Natural killer cell (primary cell): Measurements from ENCODE around the gene MON2. TPM values are rescaled to one million over a fixed set of nuclear protein-coding genes. Genes with fewer than 3 reads are reported as not detected.
A peak's percentile ranks its signal among the peaks of the same experiment; 100 is the strongest.

Source experiments
- ATAC-seq, 3 donors: fragments of 150-1000 bp in 2 of 3; fragments of 200-7000 bp in 1 of 3; cut with Tn5 transposase; 1 replicate in 1 of 3; 2 replicates in 2 of 3; pipeline ENCODE4 v1.10.0; 2021; ENCODE audit warnings: mild to moderate bottlenecking in 2 of 3, moderate library complexity in 2 of 3
- DNase-seq, 2 donors: peaks; one replicate each; pipeline versions ENCODE4 v3.0.0 to v3.0.0-alpha.2; 2013 to 2021; ENCODE audit warnings: mixed read lengths in 1 of 2
- H3K27ac ChIP-seq: one replicate; pipeline ENCODE4 v1.5.1; 2013; ENCODE audit warnings: mild to moderate bottlenecking, low read length
- H3K27me3 ChIP-seq: one replicate; pipeline ENCODE4 v1.6.1; 2013; ENCODE audit warnings: low read length; ENCODE audit not compliant: control insufficient read depth, insufficient read depth
- H3K36me3 ChIP-seq: one replicate; pipeline ENCODE4 v1.6.1; 2013; ENCODE audit warnings: low read length; ENCODE audit not compliant: control insufficient read depth, insufficient read depth
- H3K4me1 ChIP-seq: one replicate; pipeline ENCODE4 v1.6.1; 2013; ENCODE audit warnings: low read length; ENCODE audit not compliant: control insufficient read depth, insufficient read depth
- H3K4me3 ChIP-seq: one replicate; pipeline ENCODE4 v1.5.1; 2013; ENCODE audit warnings: low read length
- H3K9me3 ChIP-seq: one replicate; pipeline ENCODE4 v1.6.1; 2013; ENCODE audit warnings: low read length; ENCODE audit not compliant: control insufficient read depth, insufficient read depth
- H3K27ac Mint-ChIP-seq, 2 donors: one replicate each; pipeline ENCODE4 v1.8.0; 2022; ENCODE audit warnings: mild to moderate bottlenecking in 2 of 2, mixed read lengths in 2 of 2, moderate library complexity in 1 of 2
- H3K27me3 Mint-ChIP-seq, 2 donors: one replicate each; pipeline ENCODE4 v1.8.0; 2022; ENCODE audit warnings: low read depth in 2 of 2, mixed read lengths in 2 of 2
- H3K36me3 Mint-ChIP-seq: one replicate; pipeline ENCODE4 v1.8.0; 2022; ENCODE audit warnings: mixed read lengths
- H3K4me1 Mint-ChIP-seq, 2 donors: one replicate each; pipeline ENCODE4 v1.8.0; 2022; ENCODE audit warnings: mixed read lengths in 2 of 2
- H3K4me3 Mint-ChIP-seq: one replicate; pipeline ENCODE4 v1.8.0; 2022; ENCODE audit warnings: mild to moderate bottlenecking, moderate library complexity, mixed read lengths
- H3K9me3 Mint-ChIP-seq, 2 donors: one replicate each; pipeline ENCODE4 v1.8.0; 2022; ENCODE audit warnings: mixed read lengths in 2 of 2
- CTCF ChIP-seq: fragments of 200-600 bp; IDR thresholded peaks from one replicate; pipeline ENCODE4 v1.8.0; 2022; ENCODE audit warnings: antibody characterized with exemption
- WGBS: methylation state at CpG from one replicate; pipeline ENCODE4 v1.1.7; 2013; ENCODE audit warnings: missing lambda C conversion rate; ENCODE audit not compliant: insufficient coverage; 5-methylcytosine and 5-hydroxymethylcytosine counted together
- intact Hi-C: fragments of 100-400 bp; cut with micrococcal nuclease; formaldehyde crosslinking; loops from one replicate; pipeline ENCODE4 v1.14.2; 2022
- total RNA-seq, 4 donors: library from RNA; stranded (reverse); fragments of 120-200 nt in 1 of 4; gene quantifications; one replicate each; pipeline versions ENCODE4 v1.2.3 to v1.2.4, GENCODE V29; 2013 to 2022

Gene MON2
- total RNA-seq, 3 donors from 2014 or later (not counting 1 experiment from before 2014, with no cell fraction given): 80.0 to 100 (median 86.7) TPM

- H3K4me1 Mint-ChIP-seq: no peaks in the 10 kb centered on the region
- no peak overlapping the region for H3K27ac Mint-ChIP-seq
- Histone ChIP-seq H3K9me3 (no peaks in the 10 kb centered on the region), H3K36me3 (peaks cover 11% of the 10 kb centered on the region), H3K27ac (no peak overlapping the region), H3K4me3 (no peak overlapping the region), H3K4me1 (no peaks in the 10 kb centered on the region), H3K27me3 (no peaks in the 10 kb centered on the region)
- no CpG with 5 or more reads among the region's 2 CpGs for WGBS
- no peaks in the 10 kb centered on the region for H3K27me3 Mint-ChIP-seq
- DNase-seq: no peak
- no peaks in the 10 kb centered on the region for H3K36me3 Mint-ChIP-seq
- H3K9me3 Mint-ChIP-seq: no peaks in the 10 kb centered on the region
- intact Hi-C loops: loop anchor here (10.0 kb wide), 1 partner anchor 147 kb away; no protein-coding TSS in a partner anchor
- H3K4me3 Mint-ChIP-seq: no peak overlapping the region
- no peak for ATAC-seq
- TF ChIP-seq CTCF: peak; percentile 32
These were observed 115.4 kb downstream of the MON2 start for GRCh38 chr12:62582065-62582366.

GRCh38 chr12:62584619-62585018 is 118.0 kb downstream of the MON2 start:
- Mint-ChIP-seq H3K27ac (no peak overlapping the region), H3K4me1 (no peaks in the 10 kb centered on the region), H3K36me3 (no peaks in the 10 kb centered on the region), H3K9me3 (no peaks in the 10 kb centered on the region), H3K27me3 (no peaks in the 10 kb centered on the region), H3K4me3 (no peak overlapping the region)
- no peak for TF ChIP-seq CTCF
- intact Hi-C loops: loop anchor here (10.0 kb wide), 1 partner anchor 150 kb away; no protein-coding TSS in a partner anchor
- H3K36me3 ChIP-seq: peaks cover 16% of the 10 kb centered on the region
- no peak for DNase-seq
- no peaks in the 10 kb centered on the region for H3K9me3 ChIP-seq
- no peaks in the 10 kb centered on the region for H3K4me1 ChIP-seq
- no peak overlapping the region for H3K27ac ChIP-seq
- 96% methylated on average over 4 of the region's 4 CpGs for WGBS
- no peak overlapping the region for H3K4me3 ChIP-seq
- ATAC-seq: no peak
- H3K27me3 ChIP-seq: no peaks in the 10 kb centered on the region

- H3K27me3 Mint-ChIP-seq: no peaks in the 10 kb centered on the region
- DNase-seq: no peak
- H3K9me3 ChIP-seq: no peaks in the 10 kb centered on the region
- no peak for TF ChIP-seq CTCF
- peaks cover 22% of the 10 kb centered on the region for H3K36me3 ChIP-seq
- no peak overlapping the region for H3K27ac ChIP-seq
- intact Hi-C loops: loop anchor here (10.0 kb wide), 1 partner anchor 152 kb away; no protein-coding TSS in a partner anchor
- no peak overlapping the region for H3K27ac Mint-ChIP-seq
- H3K4me1 ChIP-seq: no peaks in the 10 kb centered on the region
- H3K4me1 Mint-ChIP-seq: no peaks in the 10 kb centered on the region
- 100% methylated on average over 2 of the region's 2 CpGs for WGBS
- no peak overlapping the region for H3K4me3 ChIP-seq
- no peaks in the 10 kb centered on the region for H3K36me3 Mint-ChIP-seq
- H3K9me3 Mint-ChIP-seq: no peaks in the 10 kb centered on the region
- H3K4me3 Mint-ChIP-seq: no peak overlapping the region
- no peaks in the 10 kb centered on the region for H3K27me3 ChIP-seq
- ATAC-seq: no peak
These were observed 120.2 kb downstream of the MON2 start for GRCh38 chr12:62586850-62587249.

- DNase-seq (no peak), ATAC-seq (no peak)
- Mint-ChIP-seq H3K4me1 (no peaks in the 10 kb centered on the region), H3K36me3 (no peaks in the 10 kb centered on the region), H3K27ac (no peak overlapping the region), H3K9me3 (no peaks in the 10 kb centered on the region), H3K4me3 (no peak overlapping the region), H3K27me3 (no peaks in the 10 kb centered on the region)
- no peak for TF ChIP-seq CTCF
- intact Hi-C loops: loop anchor here (10.0 kb wide), 1 partner anchor 154 kb away; no protein-coding TSS in a partner anchor
- WGBS: no CpG with 5 or more reads among the region's 1 CpG
- Histone ChIP-seq H3K4me3 (no peak overlapping the region), H3K36me3 (peaks cover 19% of the 10 kb centered on the region), H3K27me3 (no peaks in the 10 kb centered on the region), H3K4me1 (no peaks in the 10 kb centered on the region), H3K9me3 (no peaks in the 10 kb centered on the region), H3K27ac (no peak overlapping the region)
These were observed 122.3 kb downstream of the MON2 start for GRCh38 chr12:62588916-62589315.
